GM18907 (cell line): ENCODE results near the gene UBQLN3.

Experiments
- ATAC-seq: cut with Tn5 transposase; IDR thresholded peaks from one replicate; pipeline ENCODE4 v1.9.1; 2021; ENCODE audit warnings: mild to moderate bottlenecking, moderate library complexity; ENCODE audit not compliant: unreplicated experiment

Gene UBQLN3

GRCh38 chr11:5509803-5510202 is at the start of gene UBQLN3:
UBQLN3 (minus strand) TSS chr11:5509957; CDS start chr11:5509558, 399 bp downstream.
- no peak for ATAC-seq

DNA sequence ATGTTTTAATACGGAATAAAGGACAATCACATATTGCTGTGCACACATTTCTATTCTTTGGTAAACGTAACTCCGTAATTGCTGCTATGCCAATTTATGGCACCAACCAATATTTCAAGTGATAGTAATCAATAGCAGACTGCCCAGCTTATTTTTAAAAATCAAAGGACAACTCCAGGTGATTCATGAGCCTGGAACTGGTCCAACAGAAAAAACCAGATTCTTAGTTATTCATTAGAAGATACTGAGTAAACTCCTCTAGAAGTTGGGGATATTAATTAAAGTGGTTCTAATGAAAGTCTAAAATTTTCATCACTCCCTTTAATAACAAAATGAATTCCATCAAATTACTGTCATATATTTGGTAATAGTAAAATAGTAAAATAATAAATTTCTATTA is 48.0 kb upstream of the UBQLN3 start:
- no peak for ATAC-seq

DNA sequence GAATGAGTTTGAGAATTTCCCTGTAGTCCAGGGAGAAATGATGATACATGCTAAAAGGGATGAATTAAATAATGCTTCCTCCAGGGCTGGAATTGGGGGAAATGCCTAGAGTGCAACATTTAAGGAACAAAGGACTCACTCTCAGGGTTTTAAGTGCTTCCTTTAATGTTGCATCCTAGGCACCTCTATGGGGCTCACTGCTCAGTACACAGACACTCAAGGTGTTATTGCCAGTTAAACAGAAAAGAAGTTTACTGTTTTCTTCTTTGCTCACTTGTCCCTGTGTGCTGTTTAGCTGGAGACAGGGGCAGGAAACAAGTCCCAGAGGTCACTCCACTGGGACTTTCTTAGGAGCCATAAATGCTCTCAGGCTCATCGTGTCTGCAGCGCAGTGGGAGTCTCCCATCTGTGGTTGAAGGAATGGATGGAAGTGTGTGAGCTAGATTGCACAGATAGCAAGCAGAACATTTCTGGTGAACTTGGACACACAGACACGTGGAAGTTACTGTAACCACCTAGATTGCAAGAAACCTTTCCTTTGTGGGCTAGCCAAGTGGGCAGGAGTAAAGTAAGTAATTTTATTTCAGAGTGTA is 46.9 kb upstream of the UBQLN3 start:
- no peak for ATAC-seq

DNA sequence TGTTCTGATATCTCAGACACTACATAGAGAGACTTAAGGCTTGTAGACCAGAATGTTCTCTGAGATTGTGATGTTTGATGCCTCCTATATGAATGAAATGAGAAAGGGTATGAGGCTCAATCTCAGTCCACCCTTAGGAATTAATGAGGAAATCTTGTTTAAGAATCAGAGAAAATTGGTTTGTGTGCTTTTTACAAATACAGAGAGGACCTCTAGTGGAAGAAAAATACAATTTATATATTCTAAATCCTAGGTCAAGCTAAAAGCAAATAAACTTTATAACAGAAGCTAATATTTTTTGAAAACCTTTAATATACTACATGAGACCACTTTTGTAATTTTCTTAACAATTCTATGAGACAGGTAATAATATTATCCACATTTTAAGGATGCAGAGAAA is 43.6 kb upstream of the UBQLN3 start:
- no peak for ATAC-seq

- peak; percentile 60 for ATAC-seq
Observed at GRCh38 chr11:5550440-5551095, 40.8 kb upstream of the UBQLN3 start.

DNA sequence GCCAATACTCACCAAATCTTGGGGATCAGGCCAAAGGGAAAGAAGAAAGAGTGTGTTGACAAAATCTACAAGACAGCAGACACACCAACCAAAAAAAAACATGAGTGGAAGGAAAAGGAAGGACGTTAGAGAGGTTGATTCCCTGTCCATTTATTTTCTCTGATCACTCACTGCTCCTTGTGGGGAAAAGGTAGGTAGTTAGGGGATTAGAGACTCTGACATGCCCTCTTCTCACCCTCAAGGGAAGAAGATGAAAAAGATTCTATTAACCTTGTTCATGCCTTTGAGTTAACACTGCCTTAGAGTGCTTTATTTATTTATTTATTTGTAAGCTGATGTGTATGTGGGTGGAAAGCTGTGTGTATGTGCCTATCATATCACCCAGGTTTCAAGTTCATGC is 38.7 kb upstream of the UBQLN3 start, which contains the start of gene OR52H1:
TSS of gene OR52H1 (minus strand) at position 101 of the 400 bp plus-strand sequence. CDS start 3,035 bp downstream, outside the sequence.
- ATAC-seq: no peak

DNA sequence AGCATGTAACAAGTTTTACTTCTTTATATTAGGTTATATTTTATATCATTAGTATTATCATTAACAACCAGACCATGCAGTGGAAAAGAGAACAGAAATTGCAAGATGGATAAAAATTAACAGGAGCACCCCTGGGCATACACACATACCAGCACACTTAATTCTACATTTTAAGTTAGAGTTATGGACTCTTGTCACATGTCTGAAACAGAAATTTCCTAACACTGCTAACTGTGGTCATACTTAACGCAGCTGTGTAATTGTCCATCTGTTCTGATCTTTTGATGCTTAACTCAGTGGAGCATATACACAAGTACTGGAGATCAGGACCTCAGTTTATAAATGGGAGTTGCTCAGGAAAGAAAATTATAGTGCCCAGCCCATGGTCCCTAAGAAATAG is 38.2 kb upstream of the UBQLN3 start:
- peak; percentile 94 for ATAC-seq

GRCh38 chr11:5546457-5546856 is 36.7 kb upstream of the UBQLN3 start:
- ATAC-seq: no peak

DNA sequence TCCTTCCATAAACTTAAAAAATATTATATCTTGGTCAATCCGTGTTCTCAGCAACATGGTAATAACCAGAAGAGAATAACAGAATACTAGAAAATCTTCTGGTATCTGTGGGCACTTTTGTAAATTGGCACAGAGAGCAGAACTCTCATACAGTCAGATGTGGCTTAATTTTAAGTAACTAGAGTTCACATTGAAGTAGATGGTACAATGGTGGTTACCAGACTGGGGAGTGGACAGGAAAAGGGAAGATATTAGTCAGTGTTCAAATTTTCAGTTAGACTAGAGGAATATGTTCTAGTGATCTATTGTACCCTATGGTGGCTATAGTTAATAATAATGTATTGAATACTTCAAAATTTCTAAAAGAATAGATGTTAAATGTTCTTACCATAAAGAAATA is 31.7 kb upstream of the UBQLN3 start:
- peak; percentile 79 for ATAC-seq

- ATAC-seq: no peak
Observed at GRCh38 chr11:5536482-5536881, 26.7 kb upstream of the UBQLN3 start.

DNA sequence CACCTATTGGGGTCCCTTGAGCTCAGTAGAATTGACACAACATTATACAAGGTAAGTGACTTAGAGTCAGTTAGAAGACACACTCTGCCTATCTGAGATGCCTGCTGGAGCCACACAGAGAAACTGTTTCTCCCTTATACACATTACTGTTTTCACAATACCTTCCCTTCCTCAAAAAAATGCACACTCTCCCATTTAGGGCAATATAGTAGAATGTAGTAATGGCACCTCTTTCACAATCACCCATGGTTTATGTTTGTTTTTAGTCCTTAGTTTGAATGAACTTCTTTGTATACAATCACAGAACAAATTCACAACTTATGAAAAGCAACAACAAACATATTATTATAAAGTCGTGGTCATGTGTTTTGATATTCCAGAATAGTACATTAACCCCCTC is 24.3 kb upstream of the UBQLN3 start:
- ATAC-seq: no peak

DNA sequence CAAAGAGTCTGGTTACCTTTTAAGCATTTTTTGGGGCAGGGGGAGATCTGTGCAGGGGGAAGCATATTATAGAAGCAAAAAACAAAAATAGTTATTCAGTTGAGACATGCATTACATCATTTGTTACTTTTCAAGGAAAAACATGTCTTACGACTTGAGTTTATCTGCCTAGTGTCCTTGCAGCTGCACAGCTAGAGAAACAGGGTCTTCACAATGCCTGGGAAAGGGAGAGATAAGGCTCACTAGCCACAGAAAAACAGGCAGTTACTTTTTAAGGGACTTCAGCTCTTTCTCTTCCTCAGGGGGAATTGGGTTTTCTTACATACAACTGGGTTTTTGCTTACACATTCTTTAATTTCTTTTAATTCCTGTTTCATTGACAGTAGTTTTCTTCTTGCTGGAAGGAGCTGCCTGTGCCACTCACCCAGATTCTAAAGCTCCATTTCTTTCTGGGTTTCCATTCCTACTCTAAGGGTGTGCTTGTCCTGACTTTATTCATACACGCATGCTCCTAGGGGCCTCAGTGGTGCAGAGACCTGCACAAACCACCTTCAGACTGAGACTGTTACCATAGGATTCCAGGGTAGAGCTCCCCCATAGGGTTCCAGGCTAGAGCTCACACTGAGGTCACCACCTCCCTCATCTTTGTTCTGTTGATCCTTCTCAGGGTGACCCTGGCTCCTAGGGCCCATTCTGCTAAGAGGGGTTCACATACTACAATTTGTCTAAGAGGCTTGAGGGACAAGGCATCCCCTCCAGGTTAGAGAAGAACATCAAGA is 21.5 kb upstream of the UBQLN3 start:
- ATAC-seq: no peak

DNA sequence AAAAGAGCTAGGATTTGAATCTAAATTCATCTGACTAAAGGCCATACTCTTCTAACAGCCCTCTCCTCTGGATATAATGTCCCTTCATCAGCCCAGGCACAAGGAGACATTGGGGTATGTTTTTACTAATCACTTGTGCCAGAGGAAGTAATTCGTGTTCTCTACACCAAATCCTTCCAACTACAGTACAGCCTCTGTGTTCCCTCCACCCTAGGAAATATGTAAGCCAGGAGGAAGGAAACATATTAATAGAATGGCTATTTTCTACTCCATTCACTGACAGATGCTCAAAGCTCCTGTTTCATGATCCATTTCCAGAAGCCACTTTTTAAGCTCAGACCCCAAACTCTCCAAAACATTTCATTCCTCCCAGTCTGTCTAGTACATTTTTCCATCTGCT is 18.7 kb upstream of the UBQLN3 start:
- ATAC-seq: no peak

DNA sequence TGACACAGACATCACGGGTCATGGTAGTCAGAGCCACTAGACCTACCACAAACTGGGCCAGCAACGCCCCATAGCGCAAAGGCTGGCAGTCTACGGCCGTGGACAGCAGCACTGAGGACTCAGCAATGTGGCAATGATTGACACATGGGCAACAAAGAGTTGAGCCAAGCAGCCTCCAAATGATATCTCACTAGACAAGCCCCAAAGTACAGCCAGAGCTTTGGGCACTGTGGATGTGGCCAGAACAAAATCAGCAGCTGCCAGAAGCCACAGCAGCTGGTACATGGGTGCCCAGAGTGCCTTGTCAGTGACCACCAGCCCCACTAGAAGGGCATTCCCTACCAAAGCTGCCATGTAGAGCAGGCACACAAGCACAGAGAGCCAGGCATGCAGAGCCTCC is 18.0 kb upstream of the UBQLN3 start:
- no peak for ATAC-seq

DNA sequence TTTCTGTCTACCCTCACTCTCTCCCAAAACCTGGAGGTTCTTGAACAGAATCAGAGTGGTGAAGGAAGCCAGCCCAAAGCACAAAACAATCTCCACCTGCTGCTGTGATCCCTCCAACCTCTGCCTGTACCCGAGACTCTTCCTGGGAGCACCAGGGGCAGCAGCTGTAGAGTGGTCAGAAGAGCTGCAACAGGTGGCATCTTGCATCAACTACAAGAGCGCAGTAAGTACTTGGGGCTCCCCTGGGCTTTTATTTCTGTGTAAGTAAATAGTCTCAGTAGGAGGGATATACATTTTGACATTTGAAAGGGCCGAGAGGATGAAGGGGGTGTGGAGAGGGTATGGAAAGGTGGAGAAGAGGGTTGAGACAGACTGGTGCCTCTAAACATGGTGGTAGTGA is 15.0 kb upstream of the UBQLN3 start:
- ATAC-seq: no peak

DNA sequence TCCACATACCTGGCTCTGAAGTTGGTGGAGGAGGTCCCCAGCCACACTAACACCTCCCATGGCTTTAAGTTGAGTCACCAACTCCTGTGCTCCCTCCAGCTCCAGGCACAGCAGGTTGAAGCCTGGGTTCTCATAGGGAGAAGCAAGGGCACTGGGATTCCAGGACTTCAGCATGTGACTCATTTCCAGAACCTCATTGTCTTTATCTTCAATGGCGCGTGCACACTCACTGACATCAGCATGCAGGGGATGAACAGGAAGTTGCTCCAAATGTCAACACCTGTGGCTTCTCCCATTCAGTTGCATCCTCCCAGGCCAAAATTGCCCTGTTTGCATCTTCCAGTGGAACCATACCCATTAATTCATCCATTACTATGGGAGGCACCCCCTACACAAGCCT is 12.6 kb upstream of the UBQLN3 start:
- no peak for ATAC-seq

- no peak for ATAC-seq
Observed at GRCh38 chr11:5521540-5521939, 11.8 kb upstream of the UBQLN3 start.

- no peak for ATAC-seq
Observed at GRCh38 chr11:5516599-5516998, 6.8 kb upstream of the UBQLN3 start, which contains the start of gene UBQLNL. UBQLNL (minus strand) TSS chr11:5516699; CDS start chr11:5516441, 258 bp downstream.

GRCh38 chr11:5514841-5515240 is 5.1 kb upstream of the UBQLN3 start:
- no peak for ATAC-seq

DNA sequence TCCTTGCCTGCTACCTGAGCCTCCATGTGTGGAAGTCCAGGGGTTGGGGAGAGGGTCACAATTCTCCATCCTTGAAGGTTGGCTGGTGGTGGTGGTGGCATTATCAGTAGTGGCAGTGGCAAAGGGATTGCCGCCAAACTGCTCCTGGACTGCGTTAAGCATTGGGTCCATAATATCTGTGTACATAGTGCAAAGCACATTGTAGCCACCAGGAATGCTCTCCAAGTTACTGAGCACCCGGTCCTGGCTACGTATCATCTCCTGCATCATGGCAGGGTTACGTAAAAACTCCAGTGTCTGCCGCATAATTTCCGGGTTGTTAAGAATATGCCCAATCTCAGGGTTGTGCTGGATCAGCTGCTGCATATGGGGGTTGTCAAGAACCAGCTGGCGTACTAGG is 1.2 kb downstream of the UBQLN3 start:
- no peak for ATAC-seq

DNA sequence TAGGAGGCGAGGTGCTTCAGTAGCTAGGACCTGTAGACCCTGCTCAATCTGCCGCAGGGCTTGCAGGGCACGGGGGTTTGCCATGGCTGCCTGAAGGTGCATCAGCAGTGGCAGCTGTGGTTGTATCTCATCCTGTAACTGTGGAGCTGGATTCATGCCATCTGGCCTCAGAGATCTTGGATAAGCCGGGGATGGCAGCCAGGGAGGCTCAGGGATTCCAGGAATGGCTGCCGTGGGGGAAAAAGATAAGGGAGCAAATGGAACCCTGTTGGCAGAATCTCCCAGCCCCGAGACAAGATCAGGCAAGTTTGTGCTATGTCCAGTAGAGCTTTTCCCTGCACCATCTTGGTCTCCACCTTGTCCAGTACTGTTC is 1.8 kb downstream of the UBQLN3 start:
- no peak for ATAC-seq
